Astrocyte (in vitro differentiated cells and primary cell): ENCODE data around the gene FDX1. TPM values are rescaled to one million over a fixed set of nuclear protein-coding genes. Genes with fewer than 3 reads are reported as not detected.

Source experiments
- DNase-seq: peaks from one replicate; pipeline ENCODE4 v3.0.0-alpha.2; 2010; ENCODE audit warnings: low read depth
- FAIRE-seq: peaks from 2 replicates; lab custom pipeline; 2011; peaks lifted over from hg19 to GRCh38; lab: Jason Lieb, UNC
- H2AFZ ChIP-seq: 2 replicates; pipeline ENCODE4 v1.6.0; 2012; ENCODE audit warnings: low read depth, low read length, inconsistent platforms
- H3K27ac ChIP-seq: 2 replicates; pipeline ENCODE4 v1.5.1; 2011; ENCODE audit warnings: low read depth, low read length, inconsistent platforms
- H3K27me3 ChIP-seq: 2 replicates; pipeline ENCODE4 v1.6.0; 2011; ENCODE audit warnings: low read length, inconsistent platforms; ENCODE audit not compliant: insufficient read depth
- H3K36me3 ChIP-seq: 2 replicates; pipeline ENCODE4 v1.5.1; 2011; ENCODE audit warnings: low read length, inconsistent platforms; ENCODE audit not compliant: insufficient read depth
- H3K4me1 ChIP-seq: 2 replicates; pipeline ENCODE4 v1.5.1; 2011; ENCODE audit warnings: low read length, inconsistent platforms; ENCODE audit not compliant: insufficient read depth
- H3K4me2 ChIP-seq: 2 replicates; pipeline ENCODE4 v1.6.0; 2012; ENCODE audit warnings: low read length, inconsistent platforms
- H3K4me3 ChIP-seq: 2 replicates; pipeline ENCODE4 v1.5.1; 2011; ENCODE audit warnings: low read depth, mild to moderate bottlenecking, low read length, inconsistent platforms; ENCODE audit not compliant: insufficient read depth
- H3K79me2 ChIP-seq: 2 replicates; pipeline ENCODE4 v1.6.0; 2012; ENCODE audit warnings: mild to moderate bottlenecking, low read length, inconsistent platforms; ENCODE audit not compliant: insufficient read depth
- H3K9ac ChIP-seq: 2 replicates; pipeline ENCODE4 v1.6.0; 2012; ENCODE audit warnings: mild to moderate bottlenecking, low read length, inconsistent platforms
- H3K9me3 ChIP-seq: 2 replicates; pipeline ENCODE4 v1.5.1; 2012; ENCODE audit warnings: low read depth, mild to moderate bottlenecking, low read length, inconsistent platforms; ENCODE audit not compliant: insufficient read depth
- H4K20me1 ChIP-seq: 2 replicates; pipeline ENCODE4 v1.6.0; 2012; ENCODE audit warnings: low read length, inconsistent platforms; ENCODE audit not compliant: insufficient read depth
- H3K27ac Mint-ChIP-seq: one replicate; pipeline ENCODE4 v1.8.0; 2021; ENCODE audit warnings: mild to moderate bottlenecking, mixed read lengths; ENCODE audit not compliant: unreplicated experiment
- H3K27me3 Mint-ChIP-seq: one replicate; pipeline ENCODE4 v1.8.0; 2021; ENCODE audit warnings: low read depth, mixed read lengths; ENCODE audit not compliant: unreplicated experiment
- H3K36me3 Mint-ChIP-seq: one replicate; pipeline ENCODE4 v1.8.0; 2021; ENCODE audit warnings: low read depth, mixed read lengths; ENCODE audit not compliant: unreplicated experiment
- H3K4me1 Mint-ChIP-seq: one replicate; pipeline ENCODE4 v1.8.0; 2021; ENCODE audit warnings: low read depth, mixed read lengths; ENCODE audit not compliant: unreplicated experiment
- H3K4me3 Mint-ChIP-seq: one replicate; pipeline ENCODE4 v1.8.0; 2021; ENCODE audit warnings: mild to moderate bottlenecking, moderate library complexity, mixed read lengths; ENCODE audit not compliant: unreplicated experiment
- H3K9me3 Mint-ChIP-seq: one replicate; pipeline ENCODE4 v1.8.0; 2021; ENCODE audit warnings: mild to moderate bottlenecking, mixed read lengths; ENCODE audit not compliant: unreplicated experiment
- CTCF ChIP-seq: IDR thresholded peaks from 2 replicates; pipeline ENCODE4 v1.5.1; 2011; ENCODE audit warnings: low read depth, mild to moderate bottlenecking, inconsistent platforms, low read length, moderate library complexity; ENCODE audit not compliant: insufficient read depth
- EZH2 ChIP-seq: IDR thresholded peaks from 2 replicates; pipeline ENCODE4 v1.6.1; 2012; ENCODE audit warnings: mild to moderate bottlenecking, low read length, inconsistent platforms; ENCODE audit not compliant: insufficient read depth
- total RNA-seq: library from RNA; stranded (reverse); gene quantifications from 2 replicates; pipeline ENCODE4 v1.2.1, GENCODE V29; 2021

FDX1 gene
- total RNA-seq, 1 donor from 2014 or later: 7.1 TPM

- Histone ChIP-seq H3K27me3 (no peaks in the 10 kb centered on the region), H3K79me2 (no peaks in the 10 kb centered on the region), H3K4me3 (no peak overlapping the region), H3K9me3 (no peaks in the 10 kb centered on the region), H3K27ac (no peak overlapping the region), H3K4me2 (no peak overlapping the region), H2AFZ (no peak overlapping the region), H3K4me1 (no peaks in the 10 kb centered on the region), H4K20me1 (peaks cover 13% of the 10 kb centered on the region), H3K36me3 (no peaks in the 10 kb centered on the region), H3K9ac (no peak overlapping the region)
- FAIRE-seq (no peak), DNase-seq (no peak)
- no peaks in the 10 kb centered on the region for H3K27me3 Mint-ChIP-seq
- TF ChIP-seq CTCF (peak; percentile 17), EZH2 (no peak)
- peaks cover 7% of the 10 kb centered on the region for H3K36me3 Mint-ChIP-seq
- H3K4me1 Mint-ChIP-seq: no peaks in the 10 kb centered on the region
- no peak overlapping the region for H3K4me3 Mint-ChIP-seq
- H3K9me3 Mint-ChIP-seq: no peaks in the 10 kb centered on the region
- no peak overlapping the region for H3K27ac Mint-ChIP-seq
Measured at GRCh38 chr11:110447897-110448745, 18.4 kb downstream of the FDX1 start.

GRCh38 chr11:110450246-110450645 lies 20.5 kb downstream of the FDX1 start:
- no peaks in the 10 kb centered on the region for H3K27me3 Mint-ChIP-seq

More at GRCh38 chr11:110450246-110450645, 20.5 kb downstream of the FDX1 start:
- DNase-seq (no peak), FAIRE-seq (no peak)
- no peaks in the 10 kb centered on the region for H3K4me1 Mint-ChIP-seq
- peaks cover 13% of the 10 kb centered on the region for H4K20me1 ChIP-seq
- H3K36me3 Mint-ChIP-seq: peaks cover 5% of the 10 kb centered on the region
- no peaks in the 10 kb centered on the region for H3K27me3 ChIP-seq
- H3K79me2 ChIP-seq: no peaks in the 10 kb centered on the region
- no peaks in the 10 kb centered on the region for H3K9me3 Mint-ChIP-seq
- no peaks in the 10 kb centered on the region for H3K9me3 ChIP-seq
- no peaks in the 10 kb centered on the region for H3K36me3 ChIP-seq
- TF ChIP-seq CTCF: no peak
- no peak for TF ChIP-seq EZH2
- H3K27ac ChIP-seq: no peak overlapping the region
- no peak overlapping the region for H2AFZ ChIP-seq
- no peak overlapping the region for H3K27ac Mint-ChIP-seq
- no peak overlapping the region for H3K9ac ChIP-seq
- no peaks in the 10 kb centered on the region for H3K4me1 ChIP-seq
- H3K4me3 ChIP-seq: no peak overlapping the region
- H3K4me2 ChIP-seq: no peak overlapping the region
- H3K4me3 Mint-ChIP-seq: no peak overlapping the region
